Measurements from ENCODE around the gene RNASE12. TPM values are rescaled to one million over a fixed set of nuclear protein-coding genes. Genes with fewer than 3 reads are reported as not detected.
A peak's percentile ranks its signal among the peaks of the same experiment; 100 is the strongest.
"Not testable (repeated sequence)": the region's sequence is repeated elsewhere in the genome, so short reads cannot be mapped to it uniquely, and the experiment has no call there.

The RNASE12 gene
- total RNA-seq, 4 donors from 2014 or later: not detected

DNA sequence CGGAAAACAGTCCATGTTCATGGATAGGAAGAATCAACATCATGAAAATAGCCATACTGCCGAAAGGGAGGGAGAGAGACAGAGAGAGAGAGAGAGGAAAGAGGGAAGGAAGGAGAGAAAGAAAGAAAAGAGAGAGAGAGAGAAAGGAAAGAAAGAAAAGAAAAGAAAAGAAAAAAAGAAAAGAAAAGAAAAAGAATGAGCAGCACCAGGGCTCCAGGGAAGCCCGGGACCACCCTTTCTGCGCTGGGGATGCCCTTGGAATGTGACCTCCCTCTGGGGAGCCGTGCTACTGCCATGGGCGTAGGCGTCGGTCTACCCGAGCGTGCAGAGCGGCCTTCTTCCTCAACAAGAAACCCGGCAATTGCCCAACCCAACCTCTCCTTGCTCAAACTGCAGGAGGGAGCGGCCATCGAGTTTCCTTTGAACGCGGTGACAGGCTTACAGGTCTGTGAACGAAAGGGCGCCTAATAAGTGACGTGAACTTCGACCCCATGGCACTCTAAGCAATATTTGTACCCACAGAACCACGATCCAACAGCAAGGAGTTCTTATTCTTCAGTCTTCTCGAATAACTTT lies 33.4 kb upstream of the RNASE12 start:
- intact Hi-C loops (cut with DNase I): no loop called here
- H3K27ac ChIP-seq: peak overlapping the region; percentile 5 to 48 (median 32)
- H3K4me3 ChIP-seq: peak overlapping the region; percentile 14 to 50 (median 27)

DNA sequence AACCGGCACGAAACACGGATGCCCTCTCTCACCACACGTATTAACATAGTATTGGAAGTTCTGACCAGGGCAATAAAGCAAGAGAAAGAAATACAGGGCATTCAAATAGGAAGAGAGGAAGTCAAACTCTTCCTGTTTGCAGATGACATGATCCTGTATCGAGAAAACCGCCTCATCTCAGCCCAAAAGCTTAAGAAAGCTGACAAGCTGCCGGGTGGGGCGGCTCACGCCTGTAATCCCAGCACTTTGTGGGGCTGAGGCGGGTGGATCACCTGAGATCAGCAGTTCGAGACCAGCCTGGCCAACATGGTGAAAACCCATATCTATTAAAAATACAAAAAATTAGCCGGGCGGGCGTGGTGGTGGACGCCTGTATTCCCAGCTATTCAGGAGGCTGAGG lies 32.6 kb upstream of the RNASE12 start:
- Histone ChIP-seq H3K4me1 (peaks cover 0 to 44% (median 0%) of the 10 kb centered on the region in 3 donors), H3K9me3 (no peaks in the 10 kb centered on the region), H3K36me3 (no peaks in the 10 kb centered on the region), H3K27ac (no peak overlapping the region), H3K4me3 (no peak overlapping the region), H3K27me3 (peaks cover 0 to 36% (median 0%) of the 10 kb centered on the region in 4 donors)
- TF ChIP-seq POLR2A (IDR thresholded peaks at IDR 0.05): no peak
- TF ChIP-seq, protein P1, sequence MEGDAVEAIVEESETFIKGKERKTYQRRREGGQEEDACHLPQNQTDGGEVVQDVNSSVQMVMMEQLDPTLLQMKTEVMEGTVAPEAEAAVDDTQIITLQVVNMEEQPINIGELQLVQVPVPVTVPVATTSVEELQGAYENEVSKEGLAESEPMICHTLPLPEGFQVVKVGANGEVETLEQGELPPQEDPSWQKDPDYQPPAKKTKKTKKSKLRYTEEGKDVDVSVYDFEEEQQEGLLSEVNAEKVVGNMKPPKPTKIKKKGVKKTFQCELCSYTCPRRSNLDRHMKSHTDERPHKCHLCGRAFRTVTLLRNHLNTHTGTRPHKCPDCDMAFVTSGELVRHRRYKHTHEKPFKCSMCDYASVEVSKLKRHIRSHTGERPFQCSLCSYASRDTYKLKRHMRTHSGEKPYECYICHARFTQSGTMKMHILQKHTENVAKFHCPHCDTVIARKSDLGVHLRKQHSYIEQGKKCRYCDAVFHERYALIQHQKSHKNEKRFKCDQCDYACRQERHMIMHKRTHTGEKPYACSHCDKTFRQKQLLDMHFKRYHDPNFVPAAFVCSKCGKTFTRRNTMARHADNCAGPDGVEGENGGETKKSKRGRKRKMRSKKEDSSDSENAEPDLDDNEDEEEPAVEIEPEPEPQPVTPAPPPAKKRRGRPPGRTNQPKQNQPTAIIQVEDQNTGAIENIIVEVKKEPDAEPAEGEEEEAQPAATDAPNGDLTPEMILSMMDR (IDR thresholded peaks at IDR 0.05): no peak
- 40 to 61% methylated on average over 14 to 15 of the region's 15 CpGs for WGBS, 2 donors
- intact Hi-C loops (cut with DNase I): no loop called here
- no peak for DNase-seq

More for the DNA sequence above, 33.4 kb upstream of the RNASE12 start:
- no peaks in the 10 kb centered on the region for H3K9me3 ChIP-seq
- H3K4me1 ChIP-seq: peaks cover 0 to 44% (median 0%) of the 10 kb centered on the region in 3 donors
- WGBS, 2 donors: 7 to 14% methylated on average over 22 of the region's 22 CpGs
- no peak for DNase-seq
- no peaks in the 10 kb centered on the region for H3K36me3 ChIP-seq
- H3K27me3 ChIP-seq: peaks cover 0 to 37% (median 0%) of the 10 kb centered on the region in 4 donors
- no peak for TF ChIP-seq POLR2A (IDR thresholded peaks at IDR 0.05)
- TF ChIP-seq, protein P1 (IDR thresholded peaks at IDR 0.05): no peak

DNA sequence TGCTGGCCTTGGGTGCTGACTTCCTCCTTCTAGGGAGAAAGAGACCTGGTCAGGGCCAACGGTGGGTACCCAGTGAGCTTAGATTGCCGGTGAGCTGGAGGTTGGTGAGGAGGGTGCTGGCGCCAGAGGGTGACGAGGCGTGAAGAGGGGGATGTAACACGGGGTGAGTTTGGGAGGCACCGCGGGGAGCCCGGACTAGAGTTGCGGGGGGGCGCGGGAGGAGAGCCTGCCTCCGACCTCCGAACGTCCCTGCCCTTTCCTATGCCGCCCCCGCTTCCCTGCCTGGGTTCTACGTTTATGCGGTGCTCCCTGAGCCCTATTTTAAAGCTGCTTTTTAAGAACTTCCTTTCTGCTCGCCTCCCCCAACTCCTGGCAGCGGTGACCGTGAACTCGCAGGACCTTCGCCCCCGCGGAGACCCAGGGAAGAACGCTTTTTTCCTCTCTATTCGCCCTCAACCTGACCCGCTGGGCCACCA lies 31.7 kb upstream of the RNASE12 start:
- peaks cover 0 to 27% (median 0%) of the 10 kb centered on the region in 4 donors for H3K27me3 ChIP-seq
- peaks cover 0 to 44% (median 0%) of the 10 kb centered on the region in 3 donors for H3K4me1 ChIP-seq
- H3K9me3 ChIP-seq: no peaks in the 10 kb centered on the region
- no peak for DNase-seq
- TF ChIP-seq POLR2A (IDR thresholded peaks at IDR 0.05): no peak
- TF ChIP-seq, protein P1 (IDR thresholded peaks at IDR 0.05): no peak
- H3K4me3 ChIP-seq: peak overlapping the region in 2 of 4 donors; percentile 3 to 34
- H3K27ac ChIP-seq: no peak overlapping the region
- 38 to 42% methylated on average over 17 to 20 of the region's 29 CpGs for WGBS, 2 donors
- no peaks in the 10 kb centered on the region for H3K36me3 ChIP-seq
- intact Hi-C loops (cut with DNase I): no loop called here

DNA sequence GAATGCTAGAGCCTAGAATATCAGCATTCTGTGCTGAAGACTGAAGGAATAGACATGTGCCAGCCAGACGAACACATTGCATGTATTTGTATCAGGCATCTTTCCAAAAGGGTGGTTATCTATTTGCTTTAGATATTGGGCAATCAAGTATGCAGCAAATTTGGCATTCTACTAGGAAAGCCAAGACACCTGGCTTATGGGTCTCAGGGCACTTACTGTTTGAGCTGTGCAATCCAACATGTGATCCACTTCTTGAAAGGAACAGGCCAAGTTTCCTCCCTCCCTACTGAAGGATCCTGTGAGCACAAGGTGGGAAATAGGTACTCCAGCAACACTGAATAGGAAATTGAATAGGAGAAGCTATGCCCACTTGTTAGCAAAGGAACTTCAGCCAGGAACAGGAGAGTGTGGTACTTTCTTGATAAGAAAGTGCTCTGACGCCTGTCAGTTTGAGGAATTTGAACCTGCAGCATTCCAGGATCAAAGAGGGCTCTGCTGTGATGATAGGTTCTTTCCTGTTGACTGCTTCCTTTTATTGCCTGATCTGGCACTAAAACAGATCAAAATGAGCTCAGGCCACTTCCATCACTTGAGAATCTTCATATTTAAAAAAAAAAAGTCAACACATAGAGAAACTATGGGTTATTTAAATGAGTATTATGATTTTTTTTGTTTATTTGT lies 29.8 kb upstream of the RNASE12 start:
- Histone ChIP-seq H3K27ac (no peak overlapping the region), H3K27me3 (peaks cover 0 to 13% (median 0%) of the 10 kb centered on the region in 4 donors), H3K4me1 (peaks cover 0 to 31% (median 0%) of the 10 kb centered on the region in 3 donors), H3K4me3 (no peak overlapping the region), H3K36me3 (no peaks in the 10 kb centered on the region), H3K9me3 (no peaks in the 10 kb centered on the region)
- DNase-seq: no peak
- intact Hi-C loops (cut with DNase I): no loop called here
- 42 to 60% methylated on average over 2 of the region's 2 CpGs for WGBS, 2 donors
- TF ChIP-seq, protein P1 (IDR thresholded peaks at IDR 0.05): no peak
- no peak for TF ChIP-seq POLR2A (IDR thresholded peaks at IDR 0.05)

DNA sequence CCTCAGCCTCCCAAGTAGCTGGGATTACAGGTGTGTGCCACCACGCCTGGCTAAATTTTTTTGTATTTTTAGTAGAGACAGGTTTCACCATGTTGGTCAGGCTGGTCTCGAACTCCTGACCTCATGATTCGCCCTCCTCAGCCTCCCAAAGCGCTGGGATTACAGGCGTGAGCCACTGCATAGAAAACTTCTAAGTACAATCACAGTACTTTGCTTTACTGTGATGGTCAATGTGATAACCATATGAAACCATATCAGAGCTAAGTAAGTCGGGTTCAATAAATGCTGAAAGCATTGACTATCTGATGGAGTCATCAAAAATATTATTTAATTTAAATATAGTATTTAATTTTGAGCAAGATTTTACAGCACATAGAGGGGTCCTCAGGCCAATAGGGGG lies 28.5 kb upstream of the RNASE12 start:
- WGBS, 2 donors: 76 to 79% methylated on average over 6 of the region's 6 CpGs
- H3K4me1 ChIP-seq: peaks cover 0 to 25% (median 0%) of the 10 kb centered on the region in 3 donors
- intact Hi-C loops (cut with DNase I): loop anchor here (10.0 kb wide), 1 partner anchor 355 kb away; no protein-coding TSS in a partner anchor
- not testable (repeated sequence) for H3K36me3 ChIP-seq, H3K9me3 ChIP-seq, H3K27me3 ChIP-seq, H3K4me3 ChIP-seq, DNase-seq, H3K27ac ChIP-seq
